IPS-11a (cell line): ENCODE results near the gene APBB2.

ENCODE experiments used
- H3K4me3 ChIP-seq: one replicate; pipeline ENCODE4 v1.5.1; 2013; ENCODE audit warnings: low read depth, low read length, control low read depth

APBB2 gene

GRCh38 chr4:41142376-41143310 is 71.7 kb downstream of the APBB2 start:
- no peak overlapping the region for H3K4me3 ChIP-seq

- H3K4me3 ChIP-seq: no peak overlapping the region
Observed at GRCh38 chr4:41141900-41142299, 72.4 kb downstream of the APBB2 start.

GRCh38 chr4:41140410-41140809 is 73.9 kb downstream of the APBB2 start:
- no peak overlapping the region for H3K4me3 ChIP-seq

GRCh38 chr4:41137879-41138278 is 76.5 kb downstream of the APBB2 start:
- no peak overlapping the region for H3K4me3 ChIP-seq

- H3K4me3 ChIP-seq: no peak overlapping the region
Observed at GRCh38 chr4:41136456-41136855, 77.9 kb downstream of the APBB2 start.

GRCh38 chr4:41135801-41136200 is 78.5 kb downstream of the APBB2 start:
- H3K4me3 ChIP-seq: no peak overlapping the region

GRCh38 chr4:41134581-41134980 is 79.8 kb downstream of the APBB2 start:
- H3K4me3 ChIP-seq: no peak overlapping the region

GRCh38 chr4:41133454-41134018 is 80.8 kb downstream of the APBB2 start:
- no peak overlapping the region for H3K4me3 ChIP-seq

- H3K4me3 ChIP-seq: no peak overlapping the region
Observed at GRCh38 chr4:41132055-41132683, 82.2 kb downstream of the APBB2 start.

GRCh38 chr4:41129936-41130440 is 84.4 kb downstream of the APBB2 start:
- no peak overlapping the region for H3K4me3 ChIP-seq

GRCh38 chr4:41129128-41129754 is 85.1 kb downstream of the APBB2 start:
- no peak overlapping the region for H3K4me3 ChIP-seq

GRCh38 chr4:41125558-41126311 is 88.6 kb downstream of the APBB2 start:
- no peak overlapping the region for H3K4me3 ChIP-seq

- H3K4me3 ChIP-seq: no peak overlapping the region
Observed at GRCh38 chr4:41124916-41125548, 89.3 kb downstream of the APBB2 start.

GRCh38 chr4:41122775-41123174 is 91.6 kb downstream of the APBB2 start:
- no peak overlapping the region for H3K4me3 ChIP-seq

GRCh38 chr4:41122309-41122708 is 92.0 kb downstream of the APBB2 start:
- H3K4me3 ChIP-seq: no peak overlapping the region

GRCh38 chr4:41121906-41122305 is 92.4 kb downstream of the APBB2 start:
- no peak overlapping the region for H3K4me3 ChIP-seq

- H3K4me3 ChIP-seq: no peak overlapping the region
Observed at GRCh38 chr4:41120297-41121217, 93.8 kb downstream of the APBB2 start.

GRCh38 chr4:41119867-41120295 is 94.5 kb downstream of the APBB2 start:
- no peak overlapping the region for H3K4me3 ChIP-seq

- H3K4me3 ChIP-seq: no peak overlapping the region
Observed at GRCh38 chr4:41111791-41112190, 102.6 kb downstream of the APBB2 start.
